Aorta (tissue), 5 donors: ENCODE data around the gene NSUN2. TPM values are rescaled to one million over a fixed set of nuclear protein-coding genes. Genes with fewer than 3 reads are reported as not detected.

Source experiments
- ATAC-seq: fragments of 200-7000 bp; cut with Tn5 transposase; one replicate; pipeline ENCODE4 v1.9.1; 2022; ENCODE audit warnings: moderate library complexity; ENCODE audit not compliant: low FRiP score
- DNase-seq, 2 donors: peaks; one replicate each; pipeline ENCODE4 v3.0.0-alpha.2; 2020
- H3K27ac ChIP-seq, 2 donors: one replicate each; pipeline ENCODE4 v1.5.1; 2013; ENCODE audit warnings: low read length in 2 of 2, mild to moderate bottlenecking in 2 of 2, moderate library complexity in 2 of 2, control low read depth in 1 of 2, inconsistent platforms in 1 of 2, low read depth in 1 of 2
- H3K27me3 ChIP-seq, 2 donors: one replicate each; pipeline ENCODE4 v1.6.1; 2013; ENCODE audit warnings: control low read depth in 1 of 2, low read length in 1 of 2, mild to moderate bottlenecking in 1 of 2, moderate library complexity in 1 of 2; ENCODE audit not compliant: insufficient read depth in 2 of 2, control insufficient read depth in 1 of 2
- H3K36me3 ChIP-seq, 2 donors: one replicate each; pipeline ENCODE4 v1.6.1; 2013; ENCODE audit warnings: control low read depth in 1 of 2, low read length in 1 of 2, mild to moderate bottlenecking in 1 of 2; ENCODE audit not compliant: insufficient read depth in 2 of 2, control insufficient read depth in 1 of 2
- H3K4me1 ChIP-seq, 2 donors: one replicate each; pipeline ENCODE4 v1.6.1; 2013; ENCODE audit warnings: low read length in 2 of 2, control low read depth in 1 of 2, mild to moderate bottlenecking in 1 of 2, moderate library complexity in 1 of 2; ENCODE audit not compliant: insufficient read depth in 2 of 2, control insufficient read depth in 1 of 2
- H3K4me3 ChIP-seq, 2 donors: one replicate each; pipeline ENCODE4 v1.5.1; 2013; ENCODE audit warnings: low read length in 2 of 2, control low read depth in 1 of 2, mild to moderate bottlenecking in 1 of 2
- H3K9me3 ChIP-seq: one replicate; pipeline ENCODE4 v1.6.1; 2013; ENCODE audit warnings: mild to moderate bottlenecking, low read length; ENCODE audit not compliant: control insufficient read depth
- WGBS, 2 donors: extraction: QIAGEN DNeasy Blood & Tissue Kit; methylation state at CpG; one replicate each; pipeline ENCODE4 v1.1.7; 2013; 5-methylcytosine and 5-hydroxymethylcytosine counted together
- intact Hi-C, 2 donors: fragments of 100-400 bp; cut with DNase I; formaldehyde crosslinking; loops; one replicate each; pipeline versions ENCODE4 v1.14.2 to v1.15.0; 2022
- polyA plus RNA-seq, 2 donors: library from polyadenylated mRNA; stranded (reverse); fragments of 200-250 nt; gene quantifications; one replicate each; pipeline ENCODE4 v1.2.3, GENCODE V29; 2013
- total RNA-seq, 2 donors: library from RNA; stranded (reverse); fragmentation: NEBNext Ultra II Directional; extraction: Animal tissue kit (Norgen Biotek cat#: 25700); gene quantifications; one replicate each; pipeline ENCODE4 v1.2.1, GENCODE V29; 2021
- donor health status: healthy with polysubstance abuse.
- donor health status: Bipolar disorder and iron deficiency.
- donor health status: DM: no; HTN: no; CAD: no.
- donor health status: DM: no; HTN: no; CAD: no.
- donor health status: DM: yes; HTN: yes; CAD: no.

Gene NSUN2
- total and polyA plus RNA-seq, 4 donors: 15.0 to 46.1 (median 41.8) TPM

- no peak overlapping the region for H3K27ac ChIP-seq
- H3K4me1 ChIP-seq: no peaks in the 10 kb centered on the region
- H3K9me3 ChIP-seq: no peaks in the 10 kb centered on the region
- intact Hi-C loops: loop anchor here in 1 of 2 donors (10.0 kb wide), 1 partner anchor 1118 kb away; no protein-coding TSS in a partner anchor
- H3K36me3 ChIP-seq: no peaks in the 10 kb centered on the region
- no peaks in the 10 kb centered on the region for H3K27me3 ChIP-seq
- DNase-seq (no peak), ATAC-seq (no peak)
- WGBS, 2 donors: 94 to 96% methylated on average over 10 of the region's 10 CpGs
- H3K4me3 ChIP-seq: no peak overlapping the region
Observed at GRCh38 chr5:6637022-6637421, 4.2 kb upstream of the NSUN2 start.

- DNase-seq (no peak), ATAC-seq (no peak)
- no peaks in the 10 kb centered on the region for H3K9me3 ChIP-seq
- no peak overlapping the region for H3K27ac ChIP-seq
- WGBS, 2 donors: 55 to 91% methylated on average over 5 of the region's 5 CpGs
- H3K4me3 ChIP-seq: no peak overlapping the region
- no peaks in the 10 kb centered on the region for H3K36me3 ChIP-seq
- H3K4me1 ChIP-seq: no peaks in the 10 kb centered on the region
- intact Hi-C loops: loop anchor here in 1 of 2 donors (10.0 kb wide), 1 partner anchor 1119 kb away; no protein-coding TSS in a partner anchor
- H3K27me3 ChIP-seq: no peaks in the 10 kb centered on the region
Observed at GRCh38 chr5:6636293-6636692, 3.4 kb upstream of the NSUN2 start.

GRCh38 chr5:6634788-6635430 lies 2.1 kb upstream of the NSUN2 start:
- no peaks in the 10 kb centered on the region for H3K27me3 ChIP-seq
- no peaks in the 10 kb centered on the region for H3K9me3 ChIP-seq
- no peak for ATAC-seq
- WGBS, 2 donors: 58 to 72% methylated on average over 5 of the region's 5 CpGs
- DNase-seq: no peak
- H3K27ac ChIP-seq: no peak overlapping the region
- intact Hi-C loops: loop anchor here (5.0 to 10.0 kb wide), 3 partner anchors 97 to 1120 kb away; no protein-coding TSS in a partner anchor
- H3K4me1 ChIP-seq: no peaks in the 10 kb centered on the region
- H3K36me3 ChIP-seq: no peaks in the 10 kb centered on the region
- H3K4me3 ChIP-seq: no peak overlapping the region

GRCh38 chr5:6634306-6634705 lies 1.5 kb upstream of the NSUN2 start:
- Histone ChIP-seq H3K27me3 (no peaks in the 10 kb centered on the region), H3K36me3 (no peaks in the 10 kb centered on the region), H3K9me3 (no peaks in the 10 kb centered on the region), H3K4me3 (peak overlapping the region in 1 of 2 donors; percentile 79), H3K27ac (no peak overlapping the region), H3K4me1 (no peaks in the 10 kb centered on the region)
- no peak for ATAC-seq
- WGBS, 2 donors: 11 to 17% methylated on average over 6 of the region's 6 CpGs
- DNase-seq: no peak
- intact Hi-C loops: loop anchor here (5.0 to 10.0 kb wide), 3 partner anchors 98 to 1120 kb away; no protein-coding TSS in a partner anchor

GRCh38 chr5:6633469-6634245 lies 813 bp upstream of the NSUN2 start:
- peak; percentile 64 to 84 for DNase-seq
- H3K4me3 ChIP-seq: peak overlapping the region; percentile 29 to 79
- H3K4me1 ChIP-seq: no peaks in the 10 kb centered on the region

GRCh38 chr5:6632324-6632887 lies 438 bp downstream of the NSUN2 start:
- H3K27me3 ChIP-seq: no peaks in the 10 kb centered on the region
- H3K27ac ChIP-seq: peak overlapping the region in 1 of 2 donors; percentile 69
- ATAC-seq (peak; percentile 42), DNase-seq (peak in 1 of 2 donors; percentile 56)
- H3K4me3 ChIP-seq: peak overlapping the region; percentile 69 to 90
- H3K36me3 ChIP-seq: no peaks in the 10 kb centered on the region
- H3K9me3 ChIP-seq: no peaks in the 10 kb centered on the region
- H3K4me1 ChIP-seq: no peaks in the 10 kb centered on the region
- intact Hi-C loops: loop anchor here (2.0 to 10.0 kb wide), 5 partner anchors 80 to 1122 kb away; partner anchors contain the start of gene TENT4A (in 2 of the 2)
- 1% methylated on average over 33 of the region's 33 CpGs for WGBS, 2 donors

More at GRCh38 chr5:6633469-6634245, 813 bp upstream of the NSUN2 start:
- Histone ChIP-seq H3K36me3 (no peaks in the 10 kb centered on the region), H3K27me3 (no peaks in the 10 kb centered on the region), H3K27ac (peak overlapping the region in 1 of 2 donors; percentile 19), H3K9me3 (no peaks in the 10 kb centered on the region)
- 1% methylated on average over 64 to 75 of the region's 75 CpGs for WGBS, 2 donors
- peak; percentile 71 for ATAC-seq
- intact Hi-C loops: loop anchor here (2.0 to 10.0 kb wide), 5 partner anchors 79 to 1121 kb away; partner anchors contain the start of gene TENT4A (in 2 of the 2)

- intact Hi-C loops: loop anchor here (5.0 to 10.0 kb wide), 3 partner anchors 101 to 1123 kb away; no protein-coding TSS in a partner anchor
- H3K36me3 ChIP-seq: no peaks in the 10 kb centered on the region
- no peaks in the 10 kb centered on the region for H3K9me3 ChIP-seq
- no peak overlapping the region for H3K4me3 ChIP-seq
- ATAC-seq (no peak), DNase-seq (no peak)
- WGBS, 2 donors: 89 to 96% methylated on average over 4 of the region's 4 CpGs
- no peaks in the 10 kb centered on the region for H3K27me3 ChIP-seq
- H3K27ac ChIP-seq: no peak overlapping the region
- no peaks in the 10 kb centered on the region for H3K4me1 ChIP-seq
Observed at GRCh38 chr5:6631441-6631840, 1.4 kb downstream of the NSUN2 start.

GRCh38 chr5:6626508-6626907 lies 6.3 kb downstream of the NSUN2 start:
- no peak for DNase-seq
- 73 to 74% methylated on average over 10 of the region's 10 CpGs for WGBS, 2 donors
- H3K9me3 ChIP-seq: no peaks in the 10 kb centered on the region

More at GRCh38 chr5:6626508-6626907, 6.3 kb downstream of the NSUN2 start:
- no peaks in the 10 kb centered on the region for H3K4me1 ChIP-seq
- no peaks in the 10 kb centered on the region for H3K27me3 ChIP-seq
- H3K36me3 ChIP-seq: peaks cover 0 to 9% of the 10 kb centered on the region in 2 donors
- no peak overlapping the region for H3K4me3 ChIP-seq
- ATAC-seq: no peak
- intact Hi-C loops: no loop called here
- H3K27ac ChIP-seq: no peak overlapping the region
